ENCODE measurements around the gene LIPM.

LIPM gene

DNA sequence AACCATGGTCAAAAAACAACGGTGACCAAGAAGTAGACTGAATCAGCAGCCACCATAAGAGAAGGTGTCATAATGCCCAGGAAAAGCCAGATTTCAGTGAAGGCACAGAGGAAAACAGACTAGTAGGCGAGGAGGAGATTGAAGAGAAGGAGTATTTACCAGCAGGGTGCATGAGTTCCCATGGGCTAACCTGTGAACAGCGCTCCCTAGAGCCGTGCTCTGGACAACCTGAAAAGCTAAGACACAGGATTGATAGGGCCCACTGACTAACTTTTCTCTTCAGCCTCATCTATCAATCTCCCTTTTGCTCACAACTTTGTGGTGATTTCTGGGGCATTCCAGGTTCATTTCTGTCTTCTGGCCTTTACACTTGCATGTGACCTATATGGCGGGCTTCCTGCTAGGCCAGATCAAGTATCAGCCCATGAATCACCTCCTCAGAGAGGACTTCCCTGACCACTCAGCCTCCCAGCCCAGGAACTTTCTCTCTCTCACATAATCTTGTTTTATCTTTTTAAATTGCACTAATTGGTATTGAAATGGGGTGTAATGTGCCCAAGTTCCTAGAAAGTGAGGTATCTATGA lies 36.3 kb downstream of the LIPM start:
- DNase-seq (ENCODE audit: low spot score) = no peak

GRCh38 chr10:88840104-88840503 lies 37.6 kb downstream of the LIPM start:
- DNase-seq (ENCODE audit: low spot score) = no peak

DNA sequence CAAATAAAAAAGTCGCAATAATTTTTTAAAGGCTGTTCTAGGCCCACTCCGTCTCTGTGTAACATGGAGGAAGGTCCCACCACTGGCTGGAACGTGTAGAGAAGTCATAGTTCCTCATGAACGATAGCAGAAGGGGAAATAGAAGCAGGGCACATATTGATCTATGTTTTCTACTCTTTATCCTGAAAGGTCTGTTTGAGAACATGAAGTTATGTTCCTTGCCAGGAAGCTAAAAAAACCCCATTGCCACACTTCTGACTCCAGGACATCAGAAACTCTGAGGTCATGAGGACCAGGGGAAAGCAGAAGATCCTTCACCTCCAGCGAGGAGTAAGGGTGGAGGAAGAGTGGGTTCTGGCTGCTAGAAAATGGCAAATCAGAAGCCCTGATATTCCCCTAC lies 38.4 kb downstream of the LIPM start:
- no peak for DNase-seq (ENCODE audit: low spot score)

DNA sequence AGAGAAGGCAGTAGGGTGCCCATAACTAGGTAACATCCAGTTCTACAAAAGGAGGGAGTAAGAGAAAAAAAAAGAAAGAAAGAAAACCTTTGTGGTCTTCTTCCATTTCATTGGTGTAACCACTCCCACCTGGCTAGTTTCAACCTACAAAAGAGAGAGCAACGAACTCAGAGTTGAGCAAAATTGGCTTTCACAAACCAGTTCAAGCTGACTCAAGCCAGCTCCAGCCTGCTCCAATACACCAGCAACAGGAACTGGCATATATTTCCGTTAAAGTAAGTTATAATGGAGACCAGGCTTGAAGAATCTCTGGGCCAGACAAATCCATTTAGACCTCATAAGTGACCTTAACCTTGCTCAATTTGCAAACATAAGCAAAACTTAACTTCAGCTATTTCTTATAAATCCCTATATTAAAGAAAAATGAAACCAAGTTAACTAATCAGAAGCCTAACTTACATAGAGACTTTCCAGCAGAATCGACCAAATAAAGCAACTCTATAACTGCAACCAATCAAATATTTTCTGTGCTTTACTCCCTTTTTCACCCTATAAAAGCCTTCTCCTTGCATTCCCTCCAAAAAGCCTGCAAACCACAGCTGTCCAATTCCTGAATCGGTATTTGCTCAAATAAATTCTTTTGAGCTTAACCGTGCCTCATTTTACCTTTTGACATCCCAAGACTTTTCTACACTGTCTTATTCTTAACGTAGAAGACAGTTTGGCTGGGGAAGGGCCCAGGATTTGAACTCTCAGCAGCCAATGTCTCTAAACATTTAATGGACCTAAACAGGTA lies 39.0 kb downstream of the LIPM start:
- DNase-seq (ENCODE audit: low spot score) = no peak

DNA sequence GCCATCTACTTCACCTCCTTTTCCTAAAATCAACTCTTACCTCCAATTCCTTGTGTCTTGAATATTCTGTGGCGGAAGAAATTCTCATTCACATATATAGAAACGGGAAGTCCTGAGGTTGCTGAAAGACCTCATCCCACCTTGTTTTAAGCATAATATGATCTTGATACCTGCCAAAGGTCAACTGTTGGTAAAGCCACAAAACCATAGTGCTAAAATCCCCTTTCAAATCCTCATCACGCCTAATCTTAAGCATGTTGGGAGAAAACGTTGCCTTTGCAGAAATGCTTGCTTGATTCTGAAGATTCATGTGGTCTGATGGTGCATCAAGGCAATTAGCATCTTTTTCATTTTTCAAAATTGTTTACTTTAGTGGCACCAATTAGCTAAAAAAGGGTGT lies 40.6 kb downstream of the LIPM start:
- DNase-seq (ENCODE audit: low spot score) = no peak

DNA sequence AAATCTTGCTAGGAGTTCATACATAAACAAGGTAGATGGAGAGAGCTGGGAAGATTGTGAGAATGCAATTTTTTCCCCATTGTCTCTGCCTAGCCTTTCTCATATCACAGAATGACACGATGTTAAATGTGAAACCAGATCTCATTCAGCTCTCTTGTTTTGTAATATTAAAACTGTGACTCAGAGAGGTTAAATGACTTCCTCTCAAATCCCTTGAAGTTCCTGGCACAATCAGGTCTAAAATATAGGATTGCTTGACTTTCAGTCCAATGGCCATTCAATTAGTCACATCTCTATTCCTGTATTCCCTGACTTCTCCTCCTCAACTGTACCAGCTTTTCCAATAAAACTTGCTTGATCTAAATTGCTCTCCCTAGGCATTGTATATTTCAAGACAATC lies 46.0 kb downstream of the LIPM start:
- no peak for DNase-seq (ENCODE audit: low spot score)

- no peak for DNase-seq (ENCODE audit: low spot score)
Measured at GRCh38 chr10:88849234-88849633, 46.7 kb downstream of the LIPM start.

GRCh38 chr10:88850712-88851111 lies 48.2 kb downstream of the LIPM start:
- no peak for DNase-seq (ENCODE audit: low spot score)

DNA sequence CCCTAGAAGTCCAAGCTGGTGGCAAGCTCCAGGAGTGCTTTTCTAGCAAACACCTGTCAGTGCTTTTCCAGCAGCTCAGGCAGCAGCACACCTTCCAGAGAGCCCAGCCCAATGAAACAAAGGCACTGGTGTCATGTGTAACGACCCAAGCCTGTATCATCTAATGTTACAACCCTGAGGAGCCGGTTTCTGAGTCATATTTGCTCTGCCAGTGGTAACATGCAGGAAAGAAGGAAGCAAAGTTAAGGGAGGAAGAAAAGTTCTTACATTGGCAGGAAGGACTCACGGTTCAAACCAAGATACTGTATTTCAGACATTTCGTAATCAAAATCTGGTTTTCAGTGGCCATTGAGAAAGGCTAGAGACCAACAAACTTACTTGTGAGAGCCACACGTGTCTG lies 49.2 kb downstream of the LIPM start, which contains the start of gene ANKRD22:
Gene ANKRD22 (minus strand): TSS at position 139 of the 400 bp plus-strand sequence. CDS start 237 bp downstream, outside the sequence.
- peak; percentile 34 for DNase-seq (ENCODE audit: low spot score)

DNA sequence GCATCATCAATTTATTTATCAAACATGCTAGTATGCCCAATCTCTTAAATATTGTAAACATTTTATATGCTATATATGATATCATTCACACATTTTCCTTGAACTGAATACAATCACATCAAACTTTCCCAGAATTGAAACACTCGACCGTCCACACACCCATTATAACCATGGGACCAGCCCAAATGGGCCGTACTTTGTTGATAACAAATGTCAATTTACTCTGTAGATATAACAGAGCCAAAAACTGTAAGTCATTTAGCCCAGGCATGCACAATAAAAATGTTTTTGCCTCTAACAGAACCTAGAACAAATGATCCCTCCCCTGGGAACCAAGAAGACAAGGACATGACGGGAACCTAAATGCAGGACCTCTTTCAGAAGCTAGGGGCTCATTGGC lies 49.8 kb downstream of the LIPM start:
- DNase-seq (ENCODE audit: low spot score) = no peak

- DNase-seq (ENCODE audit: low spot score) = peak; percentile 53
Measured at GRCh38 chr10:88853155-88853881, 50.8 kb downstream of the LIPM start.

DNA sequence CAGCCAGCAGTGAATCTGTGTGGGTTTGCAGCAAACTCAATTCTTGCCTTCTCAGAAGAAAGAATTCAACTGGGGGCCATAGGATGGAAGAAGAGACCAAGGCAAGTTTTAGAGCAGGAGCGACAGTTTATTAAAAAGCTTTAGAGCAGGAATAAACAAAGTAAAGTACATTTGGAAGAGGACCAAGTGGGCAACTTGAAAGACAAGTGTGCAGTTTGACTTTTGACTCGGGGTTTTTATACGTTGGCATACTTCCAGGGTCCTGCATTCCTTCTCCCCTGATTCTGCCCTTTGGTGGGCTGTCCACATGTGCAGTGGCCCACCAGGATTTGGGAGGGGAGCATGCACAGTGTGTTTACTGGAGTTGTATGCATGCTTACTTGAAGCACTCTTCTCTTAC lies 52.2 kb downstream of the LIPM start:
- DNase-seq (ENCODE audit: low spot score) = no peak

DNA sequence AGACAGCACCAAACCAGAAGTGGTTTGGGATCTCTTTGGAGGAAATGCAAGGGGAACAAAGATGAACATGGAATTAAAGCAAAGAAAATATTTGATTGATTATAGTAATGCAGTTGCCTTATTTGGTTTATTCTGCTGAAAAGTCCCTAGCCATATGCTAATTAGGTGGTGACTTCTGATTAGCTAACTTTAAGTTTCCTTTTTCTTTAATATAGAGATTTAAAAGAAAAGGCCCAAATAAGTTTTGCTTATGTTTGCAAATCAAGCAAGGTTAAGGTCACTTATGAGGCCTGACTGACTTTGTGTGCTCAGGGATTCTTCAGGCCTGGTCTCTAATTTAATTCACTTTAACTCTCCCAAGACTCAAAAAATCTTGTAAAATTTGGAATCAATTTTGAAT lies 55.3 kb downstream of the LIPM start:
- DNase-seq (ENCODE audit: low spot score) = no peak

DNA sequence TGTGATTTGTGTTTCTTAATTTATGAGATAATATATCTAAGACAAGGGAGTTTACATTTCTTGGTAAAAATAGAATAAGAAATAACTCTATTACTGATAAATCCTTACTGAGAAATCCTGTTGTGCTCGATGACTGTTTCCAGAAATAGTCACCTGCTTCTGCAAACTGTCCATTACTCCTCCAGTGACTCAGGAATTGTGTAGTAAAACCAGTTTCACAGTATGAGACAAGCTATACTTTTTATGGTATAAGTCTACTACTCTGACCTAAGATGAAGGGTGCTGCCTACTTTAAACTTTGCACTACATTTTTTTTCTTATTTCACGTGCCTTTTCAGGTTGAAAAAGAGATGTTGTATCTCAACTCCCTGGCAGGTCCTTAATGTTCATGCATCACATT lies 56.0 kb downstream of the LIPM start:
- no peak for DNase-seq (ENCODE audit: low spot score)

DNA sequence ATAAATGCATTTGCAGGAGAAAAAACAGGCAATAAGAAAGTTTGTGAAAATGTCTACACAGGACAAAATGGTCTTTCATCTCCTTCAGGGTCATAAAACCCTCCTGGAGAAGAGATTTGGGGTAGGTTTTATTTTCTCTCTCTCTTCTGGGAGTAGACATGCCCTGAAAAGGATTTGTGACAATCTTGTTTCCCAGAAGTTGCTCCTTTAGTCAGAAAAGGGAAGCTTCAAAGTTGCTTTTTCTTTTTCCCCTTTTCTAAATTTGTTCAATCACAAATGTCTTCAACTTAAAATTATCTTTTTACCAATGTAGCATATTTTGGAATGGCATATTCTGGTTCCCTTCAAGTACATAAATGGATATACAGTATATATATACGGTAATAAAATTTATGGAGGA lies 58.5 kb downstream of the LIPM start:
- peak; percentile 39 for DNase-seq (ENCODE audit: low spot score)

DNA sequence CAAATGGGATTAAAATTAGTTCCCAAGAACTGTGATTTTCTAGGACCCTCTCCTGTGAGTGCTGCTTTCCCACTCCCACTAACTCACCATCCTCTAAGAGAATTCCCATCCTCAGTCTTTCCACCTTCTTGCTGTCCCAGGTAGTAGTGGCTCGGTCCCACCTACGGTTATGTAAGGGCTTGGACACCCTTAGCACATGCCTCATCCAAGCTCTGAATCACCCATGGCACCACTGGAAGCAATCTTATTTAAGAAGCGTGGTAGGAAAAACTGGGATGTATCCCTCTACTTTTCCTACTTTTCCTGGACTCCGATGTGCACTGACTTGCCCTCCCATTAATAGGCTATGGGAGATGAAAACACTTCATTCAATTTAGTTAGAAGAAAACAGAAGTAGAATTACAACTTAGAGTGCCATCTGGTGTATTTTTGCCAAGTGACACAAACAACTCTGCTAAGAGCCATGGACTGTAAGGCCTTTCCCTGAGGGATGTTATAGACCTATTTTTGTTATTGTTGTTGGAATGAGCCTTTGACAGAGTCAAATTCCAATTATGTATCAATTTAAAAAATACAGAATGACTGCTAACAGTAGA lies 62.8 kb downstream of the LIPM start:
- DNase-seq (ENCODE audit: low spot score) = peak; percentile 56

DNA sequence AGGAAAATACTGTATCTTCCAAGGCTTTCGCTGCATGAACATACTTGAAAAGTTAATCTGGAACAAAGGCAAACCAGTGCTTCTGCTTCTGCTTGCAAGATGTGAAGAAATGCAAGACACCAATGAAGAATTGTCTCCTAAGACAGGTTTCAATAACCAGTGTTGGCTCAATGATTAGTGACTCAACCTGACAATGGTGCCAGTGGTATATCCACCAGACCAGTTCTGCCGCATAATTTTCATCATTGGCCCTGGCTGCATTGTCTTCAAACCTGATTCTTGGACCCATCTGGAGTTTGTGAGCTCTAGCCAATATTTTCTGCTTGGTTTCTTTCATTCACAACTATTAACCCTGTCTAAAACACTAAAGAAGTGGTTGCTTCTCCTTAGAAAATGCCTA lies 63.9 kb downstream of the LIPM start:
- no peak for DNase-seq (ENCODE audit: low spot score)

GRCh38 chr10:88870089-88870488 lies 67.6 kb downstream of the LIPM start:
- no peak for DNase-seq (ENCODE audit: low spot score)

Measured in pons (tissue), 1 donor.